HepG2 (cell line): Measurements from ENCODE around the gene CDC42EP3. TPM values are rescaled to one million over a fixed set of nuclear protein-coding genes. Genes with fewer than 3 reads are reported as not detected.

Experiments
- ATAC-seq: fragments of 200-7000 bp; cut with Tn5 transposase; 3 replicates; pipeline ENCODE4 v1.9.1; 2020; ENCODE audit warnings: mild to moderate bottlenecking, moderate library complexity
- BruUV-seq: library from RNA; stranded (reverse); fragments of 400-500 nt; replicated peaks from 2 replicates; lab custom pipeline; 2021; lab: Mats Ljungman, UMichigan
- CTCF ChIA-PET: fragments of 300-600 bp; formaldehyde crosslinking; extraction: SDS; loops from one replicate; lab custom pipeline; 2021; ENCODE audit warnings: low total read pairs, inconsistent platforms, low intra/inter-chr PET ratio; lab: Yijun Ruan, JAX
- POLR2A ChIA-PET: fragments of 350-600 bp; sonication (Branson Sonifier 250); formaldehyde crosslinking; loops from one replicate; lab custom pipeline; 2020; ENCODE audit warnings: antibody characterized with exemption, inconsistent platforms; lab: Yijun Ruan, JAX
- DNase-seq: peaks from one replicate; pipeline ENCODE4 v3.0.0-alpha.2; 2015; ENCODE audit warnings: low spot score
- FAIRE-seq: peaks from 3 replicates; lab custom pipeline; 2011; peaks lifted over from hg19 to GRCh38; lab: Jason Lieb, UNC
- H2AFZ ChIP-seq: one replicate; pipeline ENCODE4 v1.6.1; 2011; ENCODE audit warnings: low read length, inconsistent platforms
- H3K27ac ChIP-seq: fragments of 300-600 bp; 3 replicates; pipeline ENCODE4 v1.8.0; 2011; ENCODE audit warnings: mixed run types, mild to moderate bottlenecking, mixed read lengths, low read length, inconsistent platforms; ENCODE audit not compliant: insufficient read depth; ENCODE audit errors: extremely low read length
- H3K27me3 ChIP-seq, 2 experiments: fragments of 200-600 bp in 1 of 2; 2 replicates in 1 of 2; 3 replicates in 1 of 2; pipeline versions ENCODE4 v1.6.0 to v1.8.0; 2011; ENCODE audit warnings: low read length in 2 of 2, mild to moderate bottlenecking in 2 of 2, moderate library complexity in 2 of 2, inconsistent platforms in 1 of 2; ENCODE audit not compliant: insufficient read depth in 2 of 2, control insufficient read depth in 1 of 2
- H3K36me3 ChIP-seq, 2 experiments: fragments of 200-600 bp in 1 of 2; replicated peaks in 1 of 2; 2 replicates in 1 of 2; 3 replicates in 1 of 2; pipeline versions ENCODE4 v1.5.1 to v1.8.0; 2011; ENCODE audit warnings: low read length in 2 of 2, inconsistent platforms in 1 of 2; ENCODE audit not compliant: insufficient read depth in 2 of 2, control insufficient read depth in 1 of 2
- H3K4me1 ChIP-seq: 2 replicates; pipeline ENCODE4 v1.5.1; 2012; ENCODE audit warnings: low read length, inconsistent platforms; ENCODE audit not compliant: insufficient read depth
- H3K4me2 ChIP-seq: 2 replicates; pipeline ENCODE4 v1.6.0; 2011; ENCODE audit warnings: low read depth, low read length, inconsistent platforms
- H3K4me3 ChIP-seq, 3 experiments: fragments of 200-600 bp in 1 of 3; sonication (generic), shearing (Covaris generic) in 1 of 3; replicated peaks in 1 of 3; 2 replicates each; pipeline ENCODE4 v1.5.1; 2011 to 2016; ENCODE audit warnings: low read length in 3 of 3, inconsistent platforms in 2 of 3, low read depth in 2 of 3, mild to moderate bottlenecking in 2 of 3, control low read depth in 1 of 3, mixed read lengths in 1 of 3; ENCODE audit not compliant: insufficient read depth in 1 of 3
- H3K79me2 ChIP-seq: one replicate; pipeline ENCODE4 v1.6.1; 2011; ENCODE audit warnings: low read length, inconsistent platforms; ENCODE audit not compliant: insufficient read depth
- H3K9ac ChIP-seq: 2 replicates; pipeline ENCODE4 v1.6.0; 2011; ENCODE audit warnings: mild to moderate bottlenecking, low read depth, low read length, inconsistent platforms; ENCODE audit not compliant: insufficient read depth
- H3K9me3 ChIP-seq: 2 replicates; pipeline ENCODE4 v1.5.1; 2012; ENCODE audit warnings: mild to moderate bottlenecking, low read length
- H4K20me1 ChIP-seq: 2 replicates; pipeline ENCODE4 v1.6.0; 2011; ENCODE audit warnings: inconsistent platforms, mild to moderate bottlenecking, low read length, moderate library complexity; ENCODE audit not compliant: insufficient read depth
- ASH2L ChIP-seq: fragments of 300-600, 200-600 bp; sonication (generic); IDR thresholded peaks from 2 replicates; pipeline ENCODE4 v1.7.0; 2017; ENCODE audit warnings: low read depth, mild to moderate bottlenecking, moderate library complexity, mixed read lengths, low read length; ENCODE audit not compliant: insufficient read length
- CREB1 ChIP-seq, 2 experiments: fragments of 450-650 bp in 1 of 2; IDR thresholded peaks; 2 replicates each; pipeline ENCODE4 v1.6.1; 2016 to 2017; ENCODE audit warnings: control low read depth in 1 of 2, mild to moderate bottlenecking in 1 of 2, missing compliant biosample characterization in 1 of 2, missing genetic modification characterization in 1 of 2
- FOXM1 ChIP-seq: sonication (generic); formaldehyde crosslinking; IDR thresholded peaks from 2 replicates; pipeline ENCODE4 v1.5.0; 2020; ENCODE audit warnings: missing genetic modification reagents
- LCORL ChIP-seq, 2 experiments: fragments of 450-650 bp in 1 of 2; sonication (generic) in 1 of 2; formaldehyde crosslinking in 1 of 2; IDR thresholded peaks; 2 replicates each; pipeline versions ENCODE4 v1.5.0 to v1.6.1; 2017 to 2020; ENCODE audit warnings: antibody characterized with exemption in 1 of 2, missing genetic modification reagents in 1 of 2
- SOX6 ChIP-seq, 2 experiments: fragments of 450-650 bp in 1 of 2; sonication (generic) in 1 of 2; formaldehyde crosslinking in 1 of 2; IDR thresholded peaks; 2 replicates each; pipeline versions ENCODE4 v1.4.0 to v1.6.1; 2017 to 2020; ENCODE audit warnings: antibody characterized with exemption in 1 of 2, mild to moderate bottlenecking in 1 of 2, missing genetic modification reagents in 1 of 2
- ZBTB1 ChIP-seq: sonication (generic); formaldehyde crosslinking; IDR thresholded peaks from 2 replicates; pipeline ENCODE4 v1.4.0; 2020; ENCODE audit warnings: missing genetic modification reagents, borderline replicate concordance
- ZBTB10 ChIP-seq: sonication (generic); formaldehyde crosslinking; IDR thresholded peaks from 2 replicates; pipeline ENCODE4 v1.4.0; 2020; ENCODE audit warnings: missing genetic modification reagents, borderline replicate concordance
- ZBTB37 ChIP-seq: sonication (generic); formaldehyde crosslinking; IDR thresholded peaks from 2 replicates; pipeline ENCODE4 v1.4.0; 2020; ENCODE audit warnings: mild to moderate bottlenecking, missing genetic modification reagents
- ZFP90 ChIP-seq: sonication (generic); formaldehyde crosslinking; IDR thresholded peaks from 2 replicates; pipeline ENCODE4 v1.8.0; 2022; ENCODE audit warnings: missing genetic modification reagents, mild to moderate bottlenecking, inconsistent platforms, borderline replicate concordance
- ZNF362 ChIP-seq: sonication (generic); formaldehyde crosslinking; IDR thresholded peaks from 2 replicates; pipeline ENCODE4 v1.4.0; 2020; ENCODE audit warnings: missing genetic modification reagents, mild to moderate bottlenecking, borderline replicate concordance
- ZNF543 ChIP-seq: sonication (generic); formaldehyde crosslinking; IDR thresholded peaks from 2 replicates; pipeline ENCODE4 v1.4.0; 2020; ENCODE audit warnings: mild to moderate bottlenecking, missing genetic modification reagents
- ZNF558 ChIP-seq: sonication (generic); formaldehyde crosslinking; IDR thresholded peaks from 2 replicates; pipeline ENCODE4 v1.9.0; 2022; ENCODE audit warnings: mild to moderate bottlenecking, missing genetic modification reagents, borderline replicate concordance
- ZNF562 ChIP-seq: sonication (generic); formaldehyde crosslinking; IDR thresholded peaks from 2 replicates; pipeline ENCODE4 v1.8.0; 2022; ENCODE audit warnings: missing genetic modification reagents, borderline replicate concordance
- WGBS: methylation state at CpG from one replicate; pipeline ENCODE4 v1.1.6; 2017; ENCODE audit warnings: low lambda C conversion rate; 5-methylcytosine and 5-hydroxymethylcytosine counted together
- in situ Hi-C: cut with HindIII; loops from 2 replicates; pipeline ENCODE4 v1.10.0; 2017; ENCODE audit warnings: low pct_unique_long_range_greater_than_20kb; ENCODE audit not compliant: extremely low pct_ligation_motif_present
- intact Hi-C: fragments of 100-400 bp; cut with micrococcal nuclease; formaldehyde crosslinking; loops from one replicate; pipeline ENCODE4 v1.10.0; 2022; ENCODE audit not compliant: unreplicated experiment
- polyA plus RNA-seq, 8 experiments: library from polyadenylated mRNA; depleted of rRNA in 3 of 8; stranded (reverse) in 7 of 8; unstranded in 1 of 8; fragments of >200 nt; fragmentation: Illumina TruSeq in 4 of 8; extraction: Trizol in 4 of 8; gene quantifications; 2 replicates each; pipeline versions ENCODE4 v1.2.1 to v1.2.3, GENCODE V29; 2011 to 2016; ENCODE audit warnings: low read depth in 4 of 8, missing spikeins in 1 of 8, mixed read lengths in 1 of 8; ENCODE audit not compliant: insufficient read depth in 1 of 8
- total RNA-seq, 5 experiments: library from RNA; depleted of rRNA; stranded (reverse); fragments of >200 nt; fragmentation: Illumina TruSeq; extraction: Trizol; gene quantifications; 2 replicates each; pipeline ENCODE4 v1.2.3, GENCODE V29; 2016; ENCODE audit warnings: low read depth in 1 of 5

The CDC42EP3 gene
- total and polyA plus RNA-seq, 2 of the 13 experiments (the other 11 are each of a cell fraction or from before 2014, with no cell fraction given) = 0.01 TPM; not detected in 1

- H3K79me2 ChIP-seq = no peaks in the 10 kb centered on the region
- H3K9me3 ChIP-seq = no peaks in the 10 kb centered on the region
- ChIA-PET CTCF (no interaction called here), POLR2A (no interaction called here)
- no peak overlapping the region for H3K9ac ChIP-seq
- H4K20me1 ChIP-seq = no peaks in the 10 kb centered on the region
- no peaks in the 10 kb centered on the region for H3K36me3 ChIP-seq
- no peaks in the 10 kb centered on the region; a peak in 1 of 5 replicates for H3K27me3 ChIP-seq
- DNase-seq (no peak), FAIRE-seq (no peak), ATAC-seq (no peak)
- no TSS peak for BruUV-seq
- in situ Hi-C loops = no loop called here
- no peak overlapping the region for H3K4me3 ChIP-seq
- no peak overlapping the region for H2AFZ ChIP-seq
- H3K4me1 ChIP-seq = no peaks in the 10 kb centered on the region
- no peak overlapping the region for H3K4me2 ChIP-seq
- H3K27ac ChIP-seq = no peak overlapping the region
- WGBS = 54% methylated on average over 5 of the region's 5 CpGs
- intact Hi-C loops = no loop called here
- no peak for TF ChIP-seq ZFP90 (CRISPR knock-in tag)
- no peak for TF ChIP-seq CREB1 (IDR thresholded peaks at IDR 0.05)
- no peak for TF ChIP-seq CREB1 (CRISPR knock-in tag; IDR thresholded peaks at IDR 0.05)
- TF ChIP-seq ZBTB10 (CRISPR knock-in tag) = no peak
- TF ChIP-seq ZBTB1 (CRISPR knock-in tag) = no peak
- TF ChIP-seq LCORL (IDR thresholded peaks at IDR 0.05) = no peak
- TF ChIP-seq LCORL (CRISPR knock-in tag; IDR thresholded peaks at IDR 0.05) = no peak
- no peak for TF ChIP-seq ZNF558 (CRISPR knock-in tag)
- no peak for TF ChIP-seq ZBTB37 (CRISPR knock-in tag)
- TF ChIP-seq ZNF562 = no peak
- no peak for TF ChIP-seq ZNF362
- TF ChIP-seq FOXM1 (CRISPR knock-in tag) = no peak
- TF ChIP-seq ASH2L = no peak
- no peak for TF ChIP-seq ZNF543 (CRISPR knock-in tag)
- TF ChIP-seq SOX6 (IDR thresholded peaks at IDR 0.05) = no peak
- no peak for TF ChIP-seq SOX6 (CRISPR knock-in tag; IDR thresholded peaks at IDR 0.05)
Measured at GRCh38 chr2:37610638-37611289, 60.7 kb downstream of the CDC42EP3 start.
